MCF 10A (cell line): ENCODE data around the gene MCC. TPM values are rescaled to one million over a fixed set of nuclear protein-coding genes. Genes with fewer than 3 reads are reported as not detected.

ENCODE experiments used
- total RNA-seq: library from RNA; stranded (reverse); gene quantifications from 2 replicates; pipeline ENCODE4 v1.2.3, GENCODE V29; 2022

Gene MCC
- total RNA-seq, 1 experiment from 2014 or later = 25.3 TPM

Other genes with a start within 250 kb of the MCC start
- gene TSSK1B, start 53.5 kb downstream of the MCC start, total RNA-seq = 0.35 and 0.39 TPM in 2 replicates
- gene YTHDC2, start 25.2 kb upstream of the MCC start, total RNA-seq = 22.2 and 24.6 TPM in 2 replicates